HG02885 (cell line): ENCODE data around the gene TMEM163.

ENCODE experiments used
- ATAC-seq: cut with Tn5 transposase; IDR thresholded peaks from one replicate; pipeline ENCODE4 v1.9.1; 2021; ENCODE audit warnings: mild to moderate bottlenecking; ENCODE audit not compliant: unreplicated experiment, poor library complexity

TMEM163 gene

GRCh38 chr2:134588556-134588955, 130.2 kb downstream of the TMEM163 start:
- ATAC-seq, result no peak

- no peak for ATAC-seq
Measured at GRCh38 chr2:134586326-134586965, 132.4 kb downstream of the TMEM163 start.

- no peak for ATAC-seq
Measured at GRCh38 chr2:134583997-134584520, 134.7 kb downstream of the TMEM163 start.

- ATAC-seq, result peak; percentile 39
Measured at GRCh38 chr2:134583462-134583861, 135.3 kb downstream of the TMEM163 start.

- ATAC-seq, result peak; percentile 57
Measured at GRCh38 chr2:134582547-134582899, 136.3 kb downstream of the TMEM163 start.

- ATAC-seq, result peak; percentile 83
Measured at GRCh38 chr2:134581877-134582546, 136.8 kb downstream of the TMEM163 start.

GRCh38 chr2:134578316-134578715, 140.5 kb downstream of the TMEM163 start:
- no peak for ATAC-seq

GRCh38 chr2:134576478-134576877, 142.3 kb downstream of the TMEM163 start:
- no peak for ATAC-seq

GRCh38 chr2:134575888-134576287, 142.9 kb downstream of the TMEM163 start:
- ATAC-seq, result no peak

- no peak for ATAC-seq
Measured at GRCh38 chr2:134574611-134575330, 144.0 kb downstream of the TMEM163 start.

GRCh38 chr2:134573724-134574123, 145.1 kb downstream of the TMEM163 start:
- ATAC-seq, result no peak

GRCh38 chr2:134573085-134573370, 145.8 kb downstream of the TMEM163 start:
- ATAC-seq, result no peak

- no peak for ATAC-seq
Measured at GRCh38 chr2:134572314-134573084, 146.3 kb downstream of the TMEM163 start.

- peak; percentile 89 for ATAC-seq
Measured at GRCh38 chr2:134570676-134571075, 148.1 kb downstream of the TMEM163 start.

GRCh38 chr2:134568413-134568812, 150.4 kb downstream of the TMEM163 start:
- ATAC-seq, result no peak

GRCh38 chr2:134567666-134568065, 151.1 kb downstream of the TMEM163 start:
- ATAC-seq, result no peak

GRCh38 chr2:134564955-134565354, 153.8 kb downstream of the TMEM163 start:
- peak; percentile 44 for ATAC-seq

- ATAC-seq, result peak; percentile 88
Measured at GRCh38 chr2:134564549-134564948, 154.3 kb downstream of the TMEM163 start.

- no peak for ATAC-seq
Measured at GRCh38 chr2:134558208-134558830, 160.5 kb downstream of the TMEM163 start.

- no peak for ATAC-seq
Measured at GRCh38 chr2:134555411-134555810, 163.4 kb downstream of the TMEM163 start.
